Spleen (tissue), 7 donors: ENCODE results near the gene AP3B1.

Experiments
- POLR2A ChIP-seq, 3 donors: fragments of 450-650 bp; IDR thresholded peaks; one replicate each; pipeline ENCODE4 v1.5.1; 2017; ENCODE audit warnings: antibody characterized with exemption in 3 of 3, mild to moderate bottlenecking in 1 of 3
- POLR2AphosphoS5 ChIP-seq, 3 donors: sonication (generic); formaldehyde crosslinking; IDR thresholded peaks; one replicate each; pipeline ENCODE4 v1.5.1; 2017; ENCODE audit warnings: antibody characterized with exemption in 3 of 3
- TF ChIP-seq, protein P1 (sequence below), 11 experiments: fragments of 200-600 bp in 7 of 11; fragments of 450-650 bp in 4 of 11; sonication (generic) in 4 of 11; IDR thresholded peaks in 8 of 11; conservative IDR thresholded peaks in 3 of 11; 1 replicate in 7 of 11; 2 replicates in 4 of 11; pipeline versions ENCODE4 v1.4.0 to v1.8.0; 2016 to 2021; ENCODE audit warnings: antibody characterized with exemption in 11 of 11, inconsistent platforms in 4 of 11, mild to moderate bottlenecking in 1 of 11
- donor health status: DM: no; HTN: no; CAD: no; lungs with moderate emphysema.
- donor health status: DM: no; HTN: no; CAD: no.
- donor health status: DM: no; HTN: no; CAD: no.

DNA sequence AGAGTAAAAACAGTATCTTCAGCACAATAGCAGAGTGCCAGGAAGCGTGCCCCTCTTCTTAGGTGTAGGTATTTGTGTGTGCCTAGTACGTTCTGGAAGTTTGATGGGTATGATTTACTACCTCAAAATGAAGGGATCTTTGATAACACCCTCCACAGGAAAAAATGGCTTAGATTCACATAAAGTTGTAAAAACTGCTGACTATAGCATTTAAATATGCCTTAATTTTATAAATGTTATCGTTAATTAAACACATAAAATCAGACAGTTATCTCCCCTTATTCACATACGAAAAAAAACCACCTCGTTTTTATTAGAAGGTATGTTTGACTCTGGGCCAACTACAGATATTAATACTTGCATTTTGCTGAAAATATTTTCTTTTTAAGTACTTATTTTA lies 274.8 kb downstream of the AP3B1 start:
- TF ChIP-seq, protein P1, sequence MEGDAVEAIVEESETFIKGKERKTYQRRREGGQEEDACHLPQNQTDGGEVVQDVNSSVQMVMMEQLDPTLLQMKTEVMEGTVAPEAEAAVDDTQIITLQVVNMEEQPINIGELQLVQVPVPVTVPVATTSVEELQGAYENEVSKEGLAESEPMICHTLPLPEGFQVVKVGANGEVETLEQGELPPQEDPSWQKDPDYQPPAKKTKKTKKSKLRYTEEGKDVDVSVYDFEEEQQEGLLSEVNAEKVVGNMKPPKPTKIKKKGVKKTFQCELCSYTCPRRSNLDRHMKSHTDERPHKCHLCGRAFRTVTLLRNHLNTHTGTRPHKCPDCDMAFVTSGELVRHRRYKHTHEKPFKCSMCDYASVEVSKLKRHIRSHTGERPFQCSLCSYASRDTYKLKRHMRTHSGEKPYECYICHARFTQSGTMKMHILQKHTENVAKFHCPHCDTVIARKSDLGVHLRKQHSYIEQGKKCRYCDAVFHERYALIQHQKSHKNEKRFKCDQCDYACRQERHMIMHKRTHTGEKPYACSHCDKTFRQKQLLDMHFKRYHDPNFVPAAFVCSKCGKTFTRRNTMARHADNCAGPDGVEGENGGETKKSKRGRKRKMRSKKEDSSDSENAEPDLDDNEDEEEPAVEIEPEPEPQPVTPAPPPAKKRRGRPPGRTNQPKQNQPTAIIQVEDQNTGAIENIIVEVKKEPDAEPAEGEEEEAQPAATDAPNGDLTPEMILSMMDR (IDR thresholded peaks at IDR 0.05 in 8 of 11, conservative IDR thresholded peaks at IDR 0.05 in 3 of 11), result no peak
- TF ChIP-seq POLR2AphosphoS5 (IDR thresholded peaks at IDR 0.05), result no peak
- no peak for TF ChIP-seq POLR2A (IDR thresholded peaks at IDR 0.05)
